T-helper 22 cell (primary cell): Measurements from ENCODE around the gene LILRB3.
"Not testable (repeated sequence)": the region's sequence is repeated elsewhere in the genome, so short reads cannot be mapped to it uniquely, and the experiment has no call there.

Experiments used
- DNase-seq: peaks from one replicate; pipeline ENCODE4 v3.0.0-alpha.2; 2020; ENCODE audit warnings: low read depth

LILRB3 gene

GRCh38 chr19:54209058-54209810, 13.6 kb downstream of the LILRB3 start:
- no peak for DNase-seq

DNA sequence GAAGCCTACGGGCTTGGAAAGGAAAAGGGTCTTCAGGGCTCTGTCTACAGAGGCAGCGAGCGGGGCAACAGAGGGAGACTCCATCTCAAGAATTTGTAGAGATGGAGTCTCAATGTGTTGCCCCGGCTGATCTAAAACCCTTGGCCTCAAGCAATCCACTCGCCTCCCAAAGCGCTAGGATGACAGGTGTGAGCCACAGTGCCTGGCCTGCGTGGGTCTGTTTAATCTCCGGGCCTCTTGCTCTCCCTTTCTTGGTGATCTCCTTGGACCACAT, 14.1 kb downstream of the LILRB3 start:
- no peak for DNase-seq

DNA sequence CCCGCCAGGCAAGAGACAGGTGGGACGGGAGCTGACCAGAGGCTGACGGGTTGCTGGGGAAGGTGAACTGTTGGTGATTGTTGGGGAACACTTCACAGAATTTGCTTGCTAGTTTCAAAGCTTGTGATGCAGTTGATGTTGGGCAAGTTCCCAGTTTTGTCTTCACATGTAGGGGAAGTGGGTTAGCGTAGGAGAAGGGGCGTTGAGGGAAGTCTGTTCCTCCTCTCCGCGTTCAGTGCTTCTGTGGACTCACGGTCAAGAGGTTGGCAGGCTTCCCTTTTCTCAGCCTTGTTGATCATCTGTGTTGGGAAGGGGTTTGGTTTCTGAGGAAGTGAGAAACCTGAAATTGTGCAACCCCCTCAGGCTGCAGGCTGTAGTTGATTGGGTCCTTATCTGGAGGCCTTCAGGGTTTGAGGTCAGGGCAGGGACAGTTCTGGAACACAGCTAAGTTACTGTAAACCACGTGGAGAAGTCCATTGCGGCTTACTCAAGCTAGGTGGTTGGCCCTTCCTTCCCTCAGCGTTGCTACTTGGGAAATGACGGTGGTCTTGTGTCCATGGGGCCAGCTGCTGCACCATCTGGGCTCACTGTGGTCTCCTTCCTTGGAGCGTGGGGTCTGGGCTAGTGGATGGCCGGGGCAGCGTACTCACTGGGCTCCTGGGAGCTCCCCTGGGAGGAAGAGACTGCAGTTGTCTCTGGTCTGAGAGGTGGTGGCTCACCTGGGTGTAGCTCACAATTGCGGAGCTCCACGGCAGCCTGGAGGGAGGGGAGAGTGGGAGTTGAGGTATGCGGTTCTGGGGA, 14.6 kb downstream of the LILRB3 start:
- no peak for DNase-seq

DNA sequence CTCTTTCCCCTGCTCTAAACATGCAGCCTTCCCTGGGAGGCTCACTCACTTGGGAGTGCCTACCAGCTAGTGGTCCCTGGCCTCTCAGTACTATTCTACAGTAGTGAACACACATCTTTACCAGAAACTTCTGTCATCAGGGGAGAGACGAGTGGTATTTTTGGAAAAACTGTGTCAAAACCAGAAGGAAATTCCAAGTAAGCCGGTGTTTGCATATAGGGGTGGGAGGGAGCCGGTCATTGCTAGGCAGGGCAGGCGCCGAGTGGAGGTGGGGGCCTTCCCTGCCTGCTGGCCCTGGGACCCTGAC, 15.2 kb downstream of the LILRB3 start:
- no peak for DNase-seq

GRCh38 chr19:54207193-54207592, 15.6 kb downstream of the LILRB3 start:
- DNase-seq, result not testable (repeated sequence)

GRCh38 chr19:54206831-54207177, 16.0 kb downstream of the LILRB3 start:
- no peak for DNase-seq

DNA sequence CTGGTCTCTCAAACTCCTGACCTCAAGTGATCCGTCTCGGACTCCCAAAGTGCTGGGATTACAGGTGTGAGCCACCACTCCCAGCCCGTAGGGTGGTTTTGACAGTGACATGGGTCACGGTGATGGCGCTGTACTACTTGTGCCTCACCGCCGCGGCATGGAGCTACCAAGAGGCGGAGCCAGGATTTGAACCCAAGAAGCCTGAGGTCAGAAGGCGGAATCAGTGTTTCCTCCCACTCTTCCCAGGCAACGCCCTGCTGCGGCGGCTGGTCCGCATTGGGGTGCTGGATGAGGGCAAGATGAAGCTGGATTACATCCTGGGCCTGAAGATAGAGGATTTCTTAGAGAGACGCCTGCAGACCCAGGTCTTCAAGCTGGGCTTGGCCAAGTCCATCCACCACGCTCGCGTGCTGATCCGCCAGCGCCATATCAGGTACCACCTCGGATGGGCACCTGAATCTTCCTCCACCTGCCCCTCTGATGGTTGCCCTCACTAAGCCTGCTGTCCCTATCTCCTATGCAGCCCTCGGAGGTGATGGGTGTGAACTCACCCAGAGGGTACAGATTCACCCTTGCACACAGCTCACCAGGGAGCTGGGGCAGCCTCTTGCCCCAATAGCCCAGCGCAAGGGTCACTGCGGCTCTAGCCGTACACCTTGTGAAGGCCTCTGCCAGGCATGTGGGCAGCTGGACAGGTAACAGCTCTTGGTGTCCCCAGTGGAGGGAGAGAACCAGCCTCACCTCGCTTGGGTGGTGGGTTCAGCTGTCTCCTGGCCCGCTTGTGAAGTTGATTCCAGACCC, 16.6 kb downstream of the LILRB3 start:
- no peak for DNase-seq

- no peak for DNase-seq
These were observed 17.9 kb downstream of the LILRB3 start for GRCh38 chr19:54204767-54205468.

DNA sequence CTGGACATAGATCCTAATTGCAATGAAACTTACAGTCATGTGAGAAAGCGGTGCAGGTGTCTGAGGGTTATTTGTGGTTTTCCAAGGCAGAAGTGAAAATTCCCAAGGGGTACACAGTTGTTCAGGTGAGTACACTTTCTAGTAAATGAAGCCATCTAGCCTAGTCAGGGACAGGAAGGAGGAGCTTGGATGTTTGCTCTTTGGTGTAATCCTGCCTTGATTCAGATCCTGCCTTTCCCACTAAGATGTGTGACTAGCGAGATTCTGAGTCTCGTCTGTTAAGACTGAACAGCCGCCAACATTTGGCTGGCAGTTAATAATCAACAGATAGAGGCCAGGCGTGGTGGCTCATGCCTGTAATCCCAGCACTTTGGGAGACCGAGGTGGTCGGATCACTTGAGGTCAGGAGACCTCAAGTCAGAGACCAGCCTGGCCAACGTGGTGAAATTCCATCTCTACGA, 19.6 kb downstream of the LILRB3 start:
- DNase-seq, result no peak

DNA sequence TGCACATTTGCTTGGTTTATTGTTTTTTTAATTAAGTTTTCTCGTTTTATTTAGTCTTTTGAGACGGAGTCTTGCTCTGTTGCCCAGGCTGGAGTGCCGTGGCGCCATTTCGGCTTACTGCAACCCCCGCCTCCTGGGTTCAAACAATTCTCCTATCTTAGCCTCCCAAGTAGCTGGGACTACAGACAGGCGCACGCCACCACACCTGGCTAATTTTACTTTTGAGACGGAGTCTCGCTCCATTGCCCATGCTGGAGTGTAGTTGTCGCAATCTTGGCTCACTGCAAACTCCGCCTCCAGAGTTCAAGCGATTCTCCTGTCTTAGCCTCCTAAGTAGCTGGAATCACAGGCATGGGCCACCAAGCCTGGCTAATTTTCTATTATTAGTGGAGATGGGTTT, 20.8 kb downstream of the LILRB3 start:
- no peak for DNase-seq

GRCh38 chr19:54201172-54201701, 21.6 kb downstream of the LILRB3 start:
- no peak for DNase-seq

- DNase-seq, result no peak
These were observed 23.4 kb downstream of the LILRB3 start for GRCh38 chr19:54199401-54199800.

GRCh38 chr19:54197121-54197520, 25.7 kb downstream of the LILRB3 start:
- DNase-seq, result no peak

DNA sequence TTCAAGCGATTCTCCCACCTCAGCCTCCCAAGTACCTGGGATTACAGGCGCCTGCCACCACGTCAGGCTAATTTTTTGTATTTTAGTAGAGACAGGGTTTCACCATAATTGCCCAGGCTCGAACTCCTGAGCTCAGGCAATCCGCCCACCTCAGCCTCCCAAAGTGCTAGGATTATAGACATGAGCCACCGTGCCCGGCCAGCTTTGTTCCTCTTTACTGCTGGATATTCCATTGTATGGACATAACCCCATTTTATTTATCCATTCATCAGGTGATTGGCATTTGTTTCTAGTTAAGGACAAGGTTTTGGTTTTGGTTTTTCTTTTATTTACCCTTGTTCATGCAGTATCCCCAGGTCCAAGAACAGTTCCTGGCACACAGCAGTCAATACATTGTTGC, 26.3 kb downstream of the LILRB3 start:
- DNase-seq, result no peak

DNA sequence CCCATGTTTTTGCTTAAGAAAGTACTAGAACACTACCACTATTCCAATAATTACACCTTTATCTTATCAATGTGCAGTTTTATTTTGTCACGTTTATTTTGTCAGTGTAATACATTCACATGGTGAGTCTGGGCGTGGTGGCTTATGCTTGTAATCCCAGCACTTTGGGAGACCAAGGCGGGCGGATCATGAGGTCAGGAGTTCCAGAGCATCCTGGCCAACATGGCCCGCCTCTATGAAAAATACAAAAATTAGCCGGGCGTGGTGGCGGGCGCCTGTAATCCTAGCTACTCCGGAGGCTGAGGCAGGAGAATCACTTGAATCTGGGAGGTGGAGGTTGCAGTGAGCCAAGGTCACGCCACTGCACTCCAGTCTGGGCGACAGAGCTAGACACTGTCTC, 28.3 kb downstream of the LILRB3 start:
- not testable (repeated sequence) for DNase-seq

DNA sequence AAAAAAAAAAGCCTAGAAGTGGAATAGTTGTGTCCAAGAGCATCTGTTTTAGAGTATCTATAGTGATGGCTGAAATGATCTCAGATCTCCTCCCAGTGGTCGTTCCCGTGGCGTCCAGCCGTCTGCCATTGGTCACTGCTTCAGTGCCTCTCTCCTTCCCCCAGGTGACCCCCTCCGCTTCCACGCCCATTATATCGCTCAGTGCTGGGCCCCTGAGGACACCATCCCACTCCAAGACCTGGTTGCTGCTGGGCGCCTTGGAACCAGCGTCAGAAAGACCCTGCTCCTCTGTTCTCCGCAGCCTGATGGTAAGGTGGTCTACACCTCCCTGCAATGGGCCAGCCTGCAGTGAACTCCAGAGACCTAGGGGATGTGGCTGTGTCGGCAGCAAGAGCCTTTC, 29.8 kb downstream of the LILRB3 start:
- DNase-seq, result no peak

GRCh38 chr19:54191811-54192453, 30.9 kb downstream of the LILRB3 start:
- no peak for DNase-seq

GRCh38 chr19:54191011-54191810, 31.6 kb downstream of the LILRB3 start, which contains the start of gene TSEN34:
Gene TSEN34, plus strand, starts transcription at chr19:54191308. Its CDS starts 57 bp downstream, at chr19:54191365.
- DNase-seq, result peak; percentile 81

- peak; percentile 100 for DNase-seq
These were observed 32.2 kb downstream of the LILRB3 start for GRCh38 chr19:54190503-54191010.

GRCh38 chr19:54189735-54190502, 32.9 kb downstream of the LILRB3 start:
- peak; percentile 100 for DNase-seq
